B cell (primary cell): ENCODE measurements around the gene TCF25. TPM values are rescaled to one million over a fixed set of nuclear protein-coding genes. Genes with fewer than 3 reads are reported as not detected.

ENCODE experiments used
- ATAC-seq: fragments of 200-7000 bp; cut with Tn5 transposase; one replicate; pipeline ENCODE4 v1.10.0; 2021; ENCODE audit warnings: low read depth, mild to moderate bottlenecking, moderate number of reproducible peaks, moderate library complexity
- CTCF ChIA-PET: fragments of 350-600 bp; sonication (Branson Sonifier 250); formaldehyde crosslinking; loops from one replicate; lab custom pipeline; 2021; ENCODE audit warnings: antibody characterized with exemption, inconsistent platforms; lab: Charles Lee
- POLR2A ChIA-PET: fragments of 350-600 bp; sonication (Branson Sonifier 250); formaldehyde crosslinking; loops from one replicate; lab custom pipeline; 2021; ENCODE audit warnings: antibody characterized with exemption; lab: Charles Lee
- DNase-seq: peaks from one replicate; pipeline ENCODE4 v3.0.0; 2013
- H2AFZ ChIP-seq: 2 replicates; pipeline ENCODE4 v1.6.1; 2012; ENCODE audit warnings: mild to moderate bottlenecking, low read depth, low read length; ENCODE audit not compliant: insufficient read depth, poor library complexity, severe bottlenecking
- H3K27ac ChIP-seq, 2 donors: 1 replicate in 1 of 2; 2 replicates in 1 of 2; pipeline ENCODE4 v1.5.1; 2012 to 2013; ENCODE audit warnings: low read length in 2 of 2, mild to moderate bottlenecking in 2 of 2, moderate library complexity in 1 of 2
- H3K27me3 ChIP-seq, 4 experiments: fragments of 200-600 bp in 1 of 4; sonication (generic) in 1 of 4; replicated peaks in 1 of 4; 1 replicate in 2 of 4; 2 replicates in 2 of 4; pipeline versions ENCODE4 v1.6.1 to v1.7.0; 2013 to 2016; ENCODE audit warnings: low read length in 3 of 4, mild to moderate bottlenecking in 2 of 4, mixed read lengths in 1 of 4, moderate library complexity in 1 of 4; ENCODE audit not compliant: insufficient read depth in 4 of 4, control insufficient read depth in 3 of 4; ENCODE audit errors: control extremely low read depth in 1 of 4
- H3K36me3 ChIP-seq, 2 experiments: replicated peaks in 1 of 2; 1 replicate in 1 of 2; 2 replicates in 1 of 2; pipeline versions ENCODE4 v1.6.1 to v1.7.1; 2013; ENCODE audit warnings: low read length in 1 of 2; ENCODE audit not compliant: insufficient read depth in 2 of 2, control insufficient read depth in 1 of 2; ENCODE audit errors: control extremely low read depth in 1 of 2, extremely low read depth in 1 of 2
- H3K4me1 ChIP-seq, 2 donors: fragments of 200-600 bp in 1 of 2; sonication (generic) in 1 of 2; 1 replicate in 1 of 2; 2 replicates in 1 of 2; pipeline versions ENCODE4 v1.5.1 to v1.6.1; 2013 to 2017; ENCODE audit warnings: low read length in 2 of 2; ENCODE audit not compliant: control insufficient read depth in 2 of 2, insufficient read depth in 2 of 2
- H3K4me2 ChIP-seq: replicated peaks from 2 replicates; pipeline ENCODE3; 2012; ENCODE audit warnings: mild to moderate bottlenecking, low read depth, low read length; ENCODE audit not compliant: poor library complexity, severe bottlenecking
- H3K4me3 ChIP-seq, 5 experiments: fragments of 200-600 bp in 1 of 5; sonication (generic) in 1 of 5; 1 replicate in 3 of 5; 2 replicates in 2 of 5; pipeline versions ENCODE4 v1.5.1 to v1.7.0; 2011 to 2016; ENCODE audit warnings: low read length in 4 of 5, mild to moderate bottlenecking in 4 of 5, low read depth in 2 of 5, control low read depth in 1 of 5, moderate library complexity in 1 of 5; ENCODE audit not compliant: insufficient read depth in 1 of 5; ENCODE audit errors: control extremely low read depth in 1 of 5, extremely low read depth in 1 of 5
- H3K79me2 ChIP-seq: fragments of 200-600 bp; sonication (generic); one replicate; pipeline ENCODE4 v1.6.0; 2016; ENCODE audit warnings: low read length; ENCODE audit not compliant: control insufficient read depth, insufficient read depth
- H3K9ac ChIP-seq: fragments of 200-600 bp; sonication (generic); 2 replicates; pipeline ENCODE4 v1.6.1; 2017; ENCODE audit warnings: mild to moderate bottlenecking, low read length, moderate library complexity
- H3K9me3 ChIP-seq, 3 donors: one replicate each; pipeline versions ENCODE4 v1.6.1 to v1.7.1; 2013; ENCODE audit warnings: low read length in 2 of 3; ENCODE audit not compliant: control insufficient read depth in 2 of 3, insufficient read depth in 1 of 3; ENCODE audit errors: control extremely low read depth in 1 of 3
- H4K20me1 ChIP-seq: 2 replicates; pipeline ENCODE4 v1.6.0; 2012; ENCODE audit warnings: mild to moderate bottlenecking, low read length; ENCODE audit not compliant: insufficient read depth, control insufficient read depth, poor library complexity, severe bottlenecking
- H3K27ac Mint-ChIP-seq: one replicate; pipeline ENCODE4 v1.8.0; 2021; ENCODE audit warnings: mixed read lengths
- H3K27me3 Mint-ChIP-seq: one replicate; pipeline ENCODE4 v1.8.0; 2021; ENCODE audit warnings: mixed read lengths
- H3K4me1 Mint-ChIP-seq: one replicate; pipeline ENCODE4 v1.8.0; 2021; ENCODE audit warnings: mixed read lengths
- H3K4me3 Mint-ChIP-seq: one replicate; pipeline ENCODE4 v1.8.0; 2021; ENCODE audit warnings: mixed read lengths
- H3K9me3 Mint-ChIP-seq: one replicate; pipeline ENCODE4 v1.8.0; 2022; ENCODE audit warnings: mixed read lengths; ENCODE audit not compliant: insufficient read depth
- CTCF ChIP-seq: fragments of 200-600 bp; IDR thresholded peaks from one replicate; pipeline ENCODE4 v1.8.0; 2022; ENCODE audit warnings: antibody characterized with exemption, mild to moderate bottlenecking
- EZH2 ChIP-seq: IDR thresholded peaks from 2 replicates; pipeline ENCODE4 v1.6.1; 2012; ENCODE audit warnings: borderline replicate concordance, low read depth, mild to moderate bottlenecking, moderate library complexity, low read length; ENCODE audit not compliant: insufficient read depth, poor library complexity, severe bottlenecking
- WGBS: methylation state at CpG from one replicate; pipeline ENCODE4 v1.1.5; 2013; ENCODE audit warnings: missing lambda C conversion rate; ENCODE audit not compliant: insufficient coverage; 5-methylcytosine and 5-hydroxymethylcytosine counted together
- intact Hi-C: fragments of 100-400 bp; cut with micrococcal nuclease; formaldehyde crosslinking; loops from one replicate; pipeline ENCODE4 v1.10.0; 2022
- polyA plus RNA-seq: library from polyadenylated mRNA; depleted of rRNA; stranded (reverse); fragments of >200 nt; gene quantifications from 2 replicates; pipeline ENCODE4 v1.2.3, GENCODE V29; 2012
- total RNA-seq, 2 donors: library from RNA; stranded (reverse); fragments of 120-200 nt in 1 of 2; gene quantifications; 1 replicate in 1 of 2; 2 replicates in 1 of 2; pipeline versions ENCODE4 v1.2.3 to v1.2.4, GENCODE V29; 2013 to 2022

Gene TCF25
- total and polyA plus RNA-seq, 2 donors (not counting 1 experiment from before 2014, with no cell fraction given), result 200 to 444 TPM

DNA sequence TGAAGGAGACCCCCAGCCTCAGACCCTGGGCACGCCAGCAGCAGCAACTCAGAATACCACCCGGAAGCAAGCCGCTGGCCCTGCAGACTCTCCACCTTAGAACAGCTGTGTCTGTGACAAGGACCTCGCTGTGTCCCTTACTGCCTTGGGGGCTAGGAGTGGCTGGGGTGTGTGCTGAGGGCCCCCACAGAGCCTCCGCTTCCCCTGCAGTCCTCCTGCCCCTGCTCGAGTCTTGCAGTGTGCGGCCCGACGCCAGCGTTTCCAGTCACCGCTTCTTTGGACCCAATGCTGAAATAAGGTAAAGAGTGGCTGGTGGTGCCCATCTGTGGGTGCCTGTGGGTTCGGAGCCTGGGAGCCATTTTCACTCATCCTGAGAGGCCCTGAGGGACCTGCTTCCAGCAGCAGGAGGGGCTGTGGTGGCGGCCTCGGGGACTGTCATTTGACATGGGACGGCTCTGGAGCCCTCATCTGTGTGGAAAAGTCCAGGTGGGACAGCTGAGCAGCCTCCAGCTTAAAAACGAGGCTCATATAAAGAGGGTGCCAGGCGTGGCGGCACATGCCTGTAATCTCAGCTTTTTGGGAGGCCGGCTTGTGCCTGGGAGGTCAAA, 30.6 kb downstream of the TCF25 start:
- no peak overlapping the region for H3K9ac ChIP-seq
- no peak overlapping the region for H3K4me2 ChIP-seq
- H3K27ac Mint-ChIP-seq, result no peak overlapping the region
- ChIA-PET CTCF (no interaction called here), POLR2A (no interaction called here)
- H2AFZ ChIP-seq, result no peak overlapping the region
- H3K9me3 Mint-ChIP-seq, result no peaks in the 10 kb centered on the region
- peaks cover 0 to 58% of the 10 kb centered on the region in 2 experiments for H3K36me3 ChIP-seq
- H3K4me3 Mint-ChIP-seq, result no peak overlapping the region
- TF ChIP-seq EZH2 (no peak), CTCF (no peak)
- no peaks in the 10 kb centered on the region for H3K9me3 ChIP-seq
- no peak overlapping the region for H3K27ac ChIP-seq
- H3K79me2 ChIP-seq, result peaks cover 2% of the 10 kb centered on the region
- no peak for DNase-seq
- no peaks in the 10 kb centered on the region for H3K27me3 Mint-ChIP-seq
- H3K4me1 Mint-ChIP-seq, result peaks cover 2% of the 10 kb centered on the region
- H3K27me3 ChIP-seq, result no peaks in the 10 kb centered on the region
- no peaks in the 10 kb centered on the region for H3K4me1 ChIP-seq
- WGBS, result 98% methylated on average over 18 of the region's 19 CpGs
- peaks cover 77% of the 10 kb centered on the region for H4K20me1 ChIP-seq
- H3K4me3 ChIP-seq, result no peak overlapping the region
- intact Hi-C loops, result no loop called here
- no peak for ATAC-seq

DNA sequence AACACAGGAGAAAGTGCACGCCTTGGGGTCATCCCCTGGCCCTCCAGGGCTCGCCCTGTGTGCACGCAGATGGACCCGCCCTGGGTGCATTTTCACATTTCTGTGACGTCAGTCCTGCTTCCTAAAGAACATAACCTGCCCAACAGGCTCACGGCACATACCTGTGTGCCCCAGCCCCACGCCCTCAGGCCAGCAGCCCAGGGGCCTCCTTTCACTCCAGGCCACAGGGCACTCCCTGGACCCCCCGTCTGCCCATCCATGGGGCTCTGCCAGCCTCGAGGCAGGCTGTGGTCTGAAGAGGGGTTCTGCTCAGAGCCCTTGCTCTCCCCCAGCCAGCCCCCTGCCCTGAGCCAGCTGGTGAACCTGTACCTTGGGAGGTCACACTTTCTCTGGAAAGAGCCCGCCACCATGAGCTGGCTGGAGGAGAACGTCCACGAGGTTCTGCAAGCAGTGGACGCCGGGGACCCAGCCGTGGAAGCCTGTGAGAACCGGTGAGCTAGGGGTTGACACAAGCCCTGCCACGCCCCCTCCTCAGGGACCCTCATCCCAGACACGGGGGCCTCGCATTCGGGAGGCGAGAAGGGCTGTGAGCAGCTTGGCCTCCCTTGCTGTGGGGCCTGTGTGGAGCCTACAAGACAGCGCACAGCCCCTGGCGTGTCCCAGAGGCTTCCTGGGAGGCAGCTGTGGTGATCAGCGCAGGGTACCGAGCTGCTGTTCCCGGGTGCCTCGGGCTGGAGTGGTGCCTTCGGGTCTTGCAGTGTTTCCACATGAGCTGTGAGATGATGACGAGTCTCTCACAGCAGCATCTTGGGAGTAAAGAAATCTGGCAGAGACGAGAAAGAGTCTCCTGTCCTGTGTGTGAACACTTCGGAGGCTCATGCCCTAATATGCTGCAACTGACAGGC, 31.5 kb downstream of the TCF25 start:
- DNase-seq (peak; percentile 23), ATAC-seq (no peak)
- Histone ChIP-seq H3K27ac (no peak overlapping the region), H3K36me3 (peaks cover 0 to 53% of the 10 kb centered on the region in 2 experiments), H3K79me2 (no peaks in the 10 kb centered on the region), H3K27me3 (no peaks in the 10 kb centered on the region), H3K4me3 (no peak overlapping the region), H3K4me1 (peaks cover 0 to under 1% of the 10 kb centered on the region in 2 donors), H3K4me2 (no peak overlapping the region), H3K9me3 (no peaks in the 10 kb centered on the region), H3K9ac (no peak overlapping the region), H4K20me1 (peaks cover 77% of the 10 kb centered on the region), H2AFZ (no peak overlapping the region)
- H3K4me1 Mint-ChIP-seq, result peaks cover 7% of the 10 kb centered on the region
- no peaks in the 10 kb centered on the region for H3K27me3 Mint-ChIP-seq
- H3K4me3 Mint-ChIP-seq, result no peak overlapping the region
- no peak overlapping the region for H3K27ac Mint-ChIP-seq
- TF ChIP-seq CTCF (no peak), EZH2 (no peak)
- no peaks in the 10 kb centered on the region for H3K9me3 Mint-ChIP-seq
- ChIA-PET POLR2A (interaction anchor here (0.7 kb wide), 1 partner anchor 31 kb away, joined by 3 read pairs; the partner anchor contains the start of gene TCF25), CTCF (interaction anchor here (0.8 kb wide), 1 partner anchor 40 kb away, joined by 4 read pairs; no protein-coding TSS in a partner anchor)
- 97% methylated on average over 31 of the region's 31 CpGs for WGBS
- intact Hi-C loops, result no loop called here
